ENCODE measurements around the gene RECK. TPM values are rescaled to one million over a fixed set of nuclear protein-coding genes. Genes with fewer than 3 reads are reported as not detected.
"Not testable (repeated sequence)": the region's sequence is repeated elsewhere in the genome, so short reads cannot be mapped to it uniquely, and the experiment has no call there.

RECK gene
- total RNA-seq, 1 donor from 2014 or later = 5.7 TPM

- intact Hi-C loops (cut with DNase I) = no loop called here
- H3K9me3 ChIP-seq = no peaks in the 10 kb centered on the region
- no peak overlapping the region for H3K4me3 ChIP-seq
- H3K4me1 ChIP-seq = no peaks in the 10 kb centered on the region
- TF ChIP-seq CTCF (IDR thresholded peaks at IDR 0.05) = no peak
- no peaks in the 10 kb centered on the region for H3K27me3 ChIP-seq
- H3K27ac ChIP-seq = no peak overlapping the region
- no peak for DNase-seq (ENCODE audit: low spot score in 2 of 2)
- H3K36me3 ChIP-seq = peaks cover 10 to 24% of the 10 kb centered on the region in 2 donors
Measured at GRCh38 chr9:36126016-36126730, 89.5 kb downstream of the RECK start.

- intact Hi-C loops (cut with DNase I) = no loop called here
- no peaks in the 10 kb centered on the region for H3K4me1 ChIP-seq
- H3K9me3 ChIP-seq = no peaks in the 10 kb centered on the region
- peaks cover 2 to 14% of the 10 kb centered on the region in 2 donors for H3K36me3 ChIP-seq
- DNase-seq (ENCODE audit: low spot score in 2 of 2) = no peak
- H3K4me3 ChIP-seq = no peak overlapping the region
- no peak for TF ChIP-seq CTCF (IDR thresholded peaks at IDR 0.05)
- H3K27ac ChIP-seq = no peak overlapping the region
- H3K27me3 ChIP-seq = no peaks in the 10 kb centered on the region
Measured at GRCh38 chr9:36127652-36128244, 91.0 kb downstream of the RECK start.

- Histone ChIP-seq H3K27ac (no peak overlapping the region), H3K36me3 (peaks cover 0 to 10% of the 10 kb centered on the region in 2 donors), H3K4me1 (no peaks in the 10 kb centered on the region), H3K9me3 (no peaks in the 10 kb centered on the region), H3K27me3 (no peaks in the 10 kb centered on the region), H3K4me3 (no peak overlapping the region)
- intact Hi-C loops (cut with DNase I) = no loop called here
- no peak for TF ChIP-seq CTCF (IDR thresholded peaks at IDR 0.05)
- DNase-seq (ENCODE audit: low spot score in 2 of 2) = no peak
Measured at GRCh38 chr9:36128349-36128748, 91.6 kb downstream of the RECK start.

GRCh38 chr9:36129139-36129538 is 92.4 kb downstream of the RECK start:
- no peak for TF ChIP-seq CTCF (IDR thresholded peaks at IDR 0.05)
- Histone ChIP-seq H3K4me1 (no peaks in the 10 kb centered on the region), H3K4me3 (no peak overlapping the region), H3K27ac (no peak overlapping the region), H3K27me3 (no peaks in the 10 kb centered on the region), H3K9me3 (no peaks in the 10 kb centered on the region), H3K36me3 (peaks cover 0 to 3% of the 10 kb centered on the region in 2 donors)
- DNase-seq (ENCODE audit: low spot score in 2 of 2) = no peak
- intact Hi-C loops (cut with DNase I) = no loop called here

GRCh38 chr9:36131666-36132065 is 95.0 kb downstream of the RECK start:
- H3K9me3 ChIP-seq; intact Hi-C loops (cut with DNase I): not testable (repeated sequence)

GRCh38 chr9:36132086-36132485 is 95.4 kb downstream of the RECK start:
- Histone ChIP-seq H3K27me3 (no peaks in the 10 kb centered on the region), H3K4me1 (no peaks in the 10 kb centered on the region), H3K27ac (peak overlapping the region in 1 of 2 donors; percentile 24), H3K36me3 (no peaks in the 10 kb centered on the region), H3K4me3 (no peak overlapping the region), H3K9me3 (no peaks in the 10 kb centered on the region)
- intact Hi-C loops (cut with DNase I) = no loop called here
- TF ChIP-seq CTCF (IDR thresholded peaks at IDR 0.05) = no peak
- no peak for DNase-seq (ENCODE audit: low spot score in 2 of 2)

More at GRCh38 chr9:36131666-36132065, 95.0 kb downstream of the RECK start:
- not testable (repeated sequence) for H3K4me3 ChIP-seq; H3K36me3 ChIP-seq; H3K27me3 ChIP-seq; H3K4me1 ChIP-seq; DNase-seq (ENCODE audit: low spot score in 2 of 2)
- peak overlapping the region in 1 of 2 donors; percentile 24 for H3K27ac ChIP-seq

Data from ascending aorta (tissue), 2 donors.